ENCODE data around the gene C4BPB.
A peak's percentile ranks its signal among the peaks of the same experiment; 100 is the strongest.

C4BPB gene

GRCh38 chr1:207060596-207060995, 28.1 kb upstream of the C4BPB start:
- no peak for DNase-seq

DNA sequence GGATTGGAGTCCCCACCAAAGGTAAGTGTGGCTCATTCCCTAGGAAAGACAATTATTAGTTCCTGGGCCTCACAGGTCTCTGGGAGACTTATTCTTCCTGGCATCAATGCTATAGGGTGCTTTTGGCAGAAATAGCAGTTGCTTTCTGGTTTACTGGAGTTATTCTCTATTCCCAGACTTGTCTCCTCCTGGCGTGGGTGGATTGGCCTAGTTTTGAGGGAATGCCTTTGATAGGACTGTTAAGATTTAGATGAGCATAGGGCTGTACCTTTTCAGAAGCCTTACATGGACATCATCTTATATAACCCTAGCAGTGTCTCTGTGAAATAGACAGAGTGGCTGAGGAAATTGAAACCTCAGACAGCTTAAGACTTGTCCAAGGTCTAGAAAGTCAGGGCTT, 26.6 kb upstream of the C4BPB start:
- no peak for DNase-seq

DNA sequence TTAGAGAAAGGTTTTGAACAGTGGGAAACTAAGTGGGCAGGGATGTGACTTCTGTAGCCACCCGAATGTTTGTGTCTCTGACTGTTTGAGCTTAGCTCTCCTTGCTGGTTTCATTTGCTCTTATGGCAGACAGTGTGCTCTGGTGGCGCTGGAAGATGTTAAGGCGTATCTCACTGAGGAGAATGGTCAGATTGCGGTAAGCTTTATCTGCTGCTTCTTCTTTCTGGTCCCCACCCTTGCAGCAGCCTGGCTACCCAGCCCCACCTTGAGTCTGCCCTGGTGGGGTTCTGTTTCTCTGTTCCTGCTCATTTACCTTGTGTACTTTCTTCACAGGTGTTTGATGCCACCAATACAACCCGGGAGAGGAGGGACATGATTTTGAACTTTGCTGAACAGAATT, 25.6 kb upstream of the C4BPB start:
- DNase-seq = no peak

- DNase-seq = no peak
Measured at GRCh38 chr1:207064561-207064960, 24.1 kb upstream of the C4BPB start.

DNA sequence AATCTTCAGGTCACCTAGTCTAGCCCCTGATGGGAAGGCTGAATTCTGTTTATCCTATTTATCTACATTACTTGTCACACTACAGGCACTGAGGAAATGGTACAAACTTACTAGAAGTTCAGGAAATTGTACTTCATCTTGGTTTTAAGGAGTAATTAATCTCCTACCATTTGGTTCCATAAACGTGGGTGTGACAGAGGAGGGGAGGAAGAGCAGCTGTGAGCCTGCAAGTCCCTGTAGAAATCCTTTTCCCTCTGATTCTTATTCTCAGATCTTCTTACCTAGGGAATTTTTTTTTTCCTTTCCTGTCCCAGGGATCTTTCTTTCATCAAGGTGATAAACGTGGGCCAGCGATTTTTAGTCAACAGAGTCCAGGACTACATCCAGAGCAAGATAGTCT, 21.5 kb upstream of the C4BPB start:
- DNase-seq = no peak

DNA sequence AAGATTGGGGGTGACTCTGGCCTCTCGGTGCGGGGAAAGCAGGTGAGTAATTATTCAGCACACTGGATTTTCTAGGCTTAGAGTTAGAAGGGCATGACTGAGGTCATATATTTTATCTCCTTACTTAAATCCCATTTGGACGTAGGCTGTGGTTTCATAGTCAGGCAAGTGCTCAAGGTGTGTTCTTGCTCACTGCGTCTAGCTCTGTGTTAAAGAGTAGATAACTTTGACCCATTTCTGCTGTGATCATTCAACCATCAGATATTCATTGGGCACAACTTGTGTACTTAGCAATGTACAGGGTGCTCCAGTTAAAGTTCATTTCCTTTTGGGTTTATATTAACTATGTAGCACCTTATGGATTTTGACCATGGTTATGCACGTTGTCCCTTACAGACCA, 21.0 kb upstream of the C4BPB start:
- DNase-seq = no peak

- no peak for DNase-seq
Measured at GRCh38 chr1:207069061-207069460, 19.6 kb upstream of the C4BPB start.

GRCh38 chr1:207069858-207070506, 18.7 kb upstream of the C4BPB start:
- DNase-seq = no peak

- DNase-seq = no peak
Measured at GRCh38 chr1:207070811-207071210, 17.8 kb upstream of the C4BPB start.

DNA sequence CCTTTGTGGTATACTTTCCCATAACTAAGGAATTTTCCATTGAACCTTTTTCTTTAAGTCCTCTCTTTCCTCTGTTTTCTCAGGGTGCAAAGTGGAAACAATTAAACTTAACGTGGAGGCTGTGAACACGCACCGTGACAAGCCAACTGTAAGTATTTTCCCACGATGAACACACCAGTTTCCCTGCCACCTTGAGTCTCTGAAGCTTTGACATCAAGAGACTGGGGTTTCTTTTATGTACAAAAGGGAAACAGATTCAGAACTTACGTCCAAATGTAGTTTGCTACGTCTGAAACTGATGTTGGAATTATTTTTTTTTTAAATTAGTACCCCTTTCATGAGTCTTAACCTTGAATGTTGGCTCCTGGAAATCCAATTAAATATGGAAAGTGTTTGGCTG, 17.2 kb upstream of the C4BPB start:
- DNase-seq = no peak

GRCh38 chr1:207072233-207072632, 16.4 kb upstream of the C4BPB start:
- DNase-seq = no peak

DNA sequence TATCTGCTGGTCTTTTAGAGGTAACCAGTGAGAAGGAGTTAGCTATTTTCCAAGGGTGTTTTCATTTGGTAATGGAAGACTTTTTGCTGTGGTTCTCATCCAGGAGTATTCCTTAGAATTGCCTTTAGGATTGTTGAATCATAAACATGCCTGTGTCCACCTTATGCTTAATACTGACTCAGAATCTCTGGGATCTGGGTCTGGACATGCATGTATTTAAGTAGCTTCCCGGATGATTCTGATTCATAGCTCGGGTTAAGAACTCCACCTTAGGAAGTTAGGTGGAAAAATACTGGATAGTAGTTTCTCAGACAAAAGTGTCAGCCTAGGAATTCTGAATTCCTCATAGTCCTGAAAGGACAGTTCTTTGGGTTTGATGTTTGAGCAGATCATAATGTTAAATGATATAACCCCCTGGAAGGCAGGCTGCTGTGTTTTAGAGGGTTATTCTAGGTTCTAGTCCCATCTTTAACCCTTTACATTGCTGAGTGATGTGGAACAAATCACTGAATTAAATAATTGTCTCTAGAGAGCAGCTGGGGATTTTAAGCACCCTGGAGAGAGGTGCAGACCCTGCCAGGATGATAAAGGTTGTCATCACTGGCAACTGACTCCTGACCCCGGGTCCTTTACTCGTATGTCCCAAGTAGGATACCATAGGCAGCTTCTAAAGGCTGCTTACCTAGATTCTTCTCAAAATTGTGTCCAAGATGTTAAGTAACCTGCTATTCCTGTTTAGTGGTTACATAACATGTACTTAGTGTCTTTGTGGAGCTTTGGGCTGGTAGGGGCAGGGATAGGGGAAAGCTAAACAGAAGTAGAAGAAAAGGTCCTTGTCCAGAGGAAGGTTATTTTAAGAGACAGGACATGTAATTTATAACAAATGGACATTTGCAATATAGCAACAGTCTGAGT, 14.5 kb upstream of the C4BPB start:
- no peak for DNase-seq

GRCh38 chr1:207076181-207076955, 12.3 kb upstream of the C4BPB start:
- DNase-seq = no peak

- no peak for DNase-seq
Measured at GRCh38 chr1:207077012-207077411, 11.6 kb upstream of the C4BPB start.

GRCh38 chr1:207077470-207078377, 10.9 kb upstream of the C4BPB start:
- DNase-seq = peak; percentile 35

DNA sequence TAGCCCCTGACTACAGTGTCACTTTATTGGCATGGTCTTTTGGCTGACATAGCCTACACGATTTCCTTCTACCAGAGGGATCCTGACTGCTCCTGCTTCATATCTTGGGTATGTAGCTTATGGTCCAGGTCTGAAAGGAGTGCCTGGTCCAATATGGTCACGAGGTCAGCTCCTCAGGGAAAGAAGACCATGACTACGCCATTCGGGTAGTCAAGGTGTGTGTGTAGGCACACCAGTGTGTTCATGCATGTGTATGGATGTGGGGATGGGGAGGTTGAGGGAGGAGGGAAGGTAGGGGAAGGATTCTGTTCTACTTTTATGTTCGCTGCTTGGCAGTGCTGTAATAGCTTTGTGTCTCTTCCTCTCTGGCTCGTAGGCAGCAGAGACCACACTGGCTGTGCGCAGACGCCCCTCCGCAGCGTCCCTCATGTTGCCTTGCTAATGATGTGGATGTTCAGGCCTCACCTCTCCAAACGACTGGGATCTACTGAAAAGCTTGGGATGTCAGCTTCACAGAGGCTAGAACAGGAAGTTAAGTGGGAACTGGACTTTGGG, 10.0 kb upstream of the C4BPB start:
- DNase-seq = no peak

DNA sequence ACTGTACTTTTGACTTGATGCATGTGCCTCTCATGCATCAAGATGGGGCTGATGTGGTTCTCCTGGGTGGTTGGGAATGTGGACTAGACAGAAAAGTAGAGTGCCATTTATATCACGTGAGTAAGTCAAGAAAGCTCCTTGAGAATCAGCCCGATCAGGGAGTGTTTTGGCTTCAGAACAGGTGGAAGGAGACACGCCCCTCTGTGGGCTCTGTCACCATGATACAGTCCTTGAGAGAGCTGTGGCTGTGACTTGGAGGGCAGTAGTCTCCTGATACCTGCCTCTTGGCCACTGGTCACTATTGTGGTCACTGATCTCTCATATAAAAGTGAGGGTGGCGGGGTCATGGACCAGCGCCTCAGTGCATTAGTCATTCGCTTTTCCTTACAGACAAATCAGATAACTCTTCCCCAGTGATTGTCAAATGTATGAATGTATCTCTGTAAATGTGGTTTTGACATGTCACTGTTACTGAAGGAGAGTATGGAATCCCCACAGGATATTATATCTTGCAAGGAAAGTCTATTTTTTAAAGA, 8.9 kb upstream of the C4BPB start:
- no peak for DNase-seq

DNA sequence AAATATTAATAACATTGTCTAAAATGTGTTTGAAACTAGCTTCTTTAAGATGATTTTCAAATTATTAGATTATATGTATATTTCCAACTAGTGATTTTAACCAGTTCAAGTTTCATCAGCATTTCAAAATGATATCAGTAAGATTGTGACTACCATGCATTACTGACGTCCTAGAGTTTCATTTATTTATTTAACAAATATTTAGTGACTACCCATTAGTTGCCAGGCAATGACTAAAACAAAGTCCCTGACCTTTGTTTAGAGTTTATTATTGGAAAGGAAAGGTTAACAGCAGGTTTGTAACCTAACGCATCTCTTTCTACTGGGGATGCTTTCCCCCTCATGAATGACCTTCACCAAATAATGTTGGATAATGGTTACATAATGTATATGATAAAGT, 7.6 kb upstream of the C4BPB start:
- DNase-seq = no peak

DNA sequence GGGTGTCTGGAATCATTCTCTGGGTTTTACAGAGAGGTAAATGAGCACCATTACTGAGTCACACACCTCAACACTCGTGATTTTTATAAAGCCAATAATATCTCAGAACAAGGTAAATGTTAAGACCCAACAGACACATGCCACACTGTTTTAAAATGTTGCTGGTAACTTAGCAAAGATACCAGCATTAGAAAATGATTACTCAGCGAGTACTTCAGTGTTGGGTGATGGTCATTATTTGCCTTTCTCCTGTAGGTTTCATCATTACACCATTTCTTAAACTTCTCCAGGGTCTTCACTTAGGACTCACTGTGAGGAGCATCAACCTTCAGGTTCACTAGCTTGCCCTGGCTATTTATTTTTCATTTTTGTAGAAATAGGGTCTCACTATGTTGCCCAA, 6.9 kb upstream of the C4BPB start:
- no peak for DNase-seq

- DNase-seq = no peak
Measured at GRCh38 chr1:207084232-207084631, 4.4 kb upstream of the C4BPB start.

GRCh38 chr1:207084701-207085180, 3.9 kb upstream of the C4BPB start:
- peak; percentile 37 for DNase-seq

DNA sequence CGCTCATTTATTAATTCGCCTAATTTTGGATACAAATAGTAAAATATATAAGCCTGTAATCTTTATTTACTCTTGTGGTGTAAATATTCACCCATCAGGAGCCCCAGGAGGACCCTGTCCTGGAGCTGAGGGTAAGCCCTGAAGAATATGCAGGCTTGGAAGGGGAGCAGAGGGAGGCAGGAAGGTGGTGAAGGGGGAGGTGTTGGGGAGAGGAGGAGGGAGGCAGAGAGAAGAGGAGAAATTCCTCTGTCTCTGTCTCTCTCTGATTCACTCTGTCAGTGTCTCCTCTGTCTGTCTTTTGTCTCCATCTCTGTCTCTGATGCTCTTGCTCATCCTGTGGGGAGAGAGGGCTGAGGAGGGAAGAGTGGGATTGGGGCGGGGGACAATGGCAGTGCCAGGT, 2.8 kb upstream of the C4BPB start:
- no peak for DNase-seq

Data from T1000 (cell line).